ENCODE data around the gene SERPINB13. TPM values are rescaled to one million over a fixed set of nuclear protein-coding genes. Genes with fewer than 3 reads are reported as not detected.

The SERPINB13 gene
- total RNA-seq = not detected in 2 replicates

DNA sequence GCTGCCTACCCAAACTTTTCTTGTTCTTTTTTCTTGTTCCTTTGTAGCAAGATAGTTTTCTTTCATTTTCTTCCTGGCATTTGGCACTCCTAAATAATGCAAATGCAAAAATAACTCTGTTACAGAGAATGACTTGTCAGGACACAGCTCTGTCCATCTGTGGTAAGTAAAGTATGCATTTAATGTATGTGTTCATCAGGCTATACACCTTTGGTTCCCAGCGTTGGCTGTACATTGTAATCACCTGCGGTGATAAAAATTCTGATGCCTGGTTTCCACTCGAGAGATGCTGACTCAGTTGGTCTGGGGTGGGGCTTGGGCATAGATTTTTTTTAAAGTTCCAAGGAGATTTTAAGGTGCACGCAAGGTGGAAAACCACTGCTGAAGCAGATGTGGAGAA is at the start of gene SERPINB13:
TSS of gene SERPINB13 (plus strand) at position 378 of the 400 bp plus-strand sequence. CDS start 1,325 bp downstream, outside the sequence.
- DNase-seq (ENCODE audit: low read depth, low spot score) = no peak

DNA sequence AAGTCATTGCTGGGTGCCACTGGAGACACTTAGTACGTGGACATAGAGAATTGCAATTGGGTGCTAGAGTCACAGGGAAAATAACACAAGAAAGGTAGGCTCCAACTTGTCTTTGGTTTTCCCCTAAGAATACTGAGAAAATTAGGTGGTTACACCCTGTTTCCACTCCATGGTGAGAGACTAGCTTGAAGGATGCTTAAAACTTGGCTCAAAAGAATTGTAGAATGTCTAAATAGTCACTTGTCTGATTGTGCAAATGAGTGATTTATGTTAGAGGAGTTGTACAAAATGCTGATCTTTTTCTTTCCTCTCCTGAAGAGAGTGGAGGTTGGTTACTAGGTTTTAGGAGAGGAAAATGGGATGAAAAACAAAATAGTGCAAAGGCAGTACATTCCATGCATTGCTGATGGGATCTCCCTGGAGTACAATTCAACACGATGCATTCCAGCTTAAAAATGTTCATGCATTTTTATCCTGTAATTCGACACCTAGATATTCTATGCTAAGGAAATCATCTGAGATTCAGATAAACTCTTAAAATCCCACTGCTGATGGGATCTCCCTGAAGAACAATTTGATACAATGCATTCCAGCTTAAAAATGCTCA is 47.1 kb upstream of the SERPINB13 start:
- no peak for DNase-seq (ENCODE audit: low read depth, low spot score)

DNA sequence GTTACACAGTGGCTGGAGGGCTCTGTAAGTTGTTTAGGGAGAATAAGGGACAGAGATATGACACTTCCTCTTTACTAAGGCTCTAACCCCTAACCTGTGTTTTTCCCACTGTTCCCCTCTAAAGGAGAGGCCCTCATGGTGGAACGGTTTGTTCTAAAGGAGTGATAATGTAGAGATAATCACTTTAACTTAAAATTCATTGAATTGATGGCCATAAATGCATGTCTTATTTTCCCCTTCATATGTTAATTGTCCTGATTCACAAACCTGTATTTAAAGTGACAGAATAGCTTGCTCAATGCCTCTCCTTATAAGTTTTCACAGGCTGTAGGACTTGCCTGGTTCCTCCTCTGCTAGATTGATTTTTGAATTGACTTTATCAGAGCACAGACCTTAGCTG is 45.1 kb upstream of the SERPINB13 start, which contains the start of gene SERPINB12:
TSS of gene SERPINB12 (plus strand) at position 301 of the 400 bp plus-strand sequence. CDS start 13,791 bp downstream, outside the sequence.
- no peak for DNase-seq (ENCODE audit: low read depth, low spot score)

DNA sequence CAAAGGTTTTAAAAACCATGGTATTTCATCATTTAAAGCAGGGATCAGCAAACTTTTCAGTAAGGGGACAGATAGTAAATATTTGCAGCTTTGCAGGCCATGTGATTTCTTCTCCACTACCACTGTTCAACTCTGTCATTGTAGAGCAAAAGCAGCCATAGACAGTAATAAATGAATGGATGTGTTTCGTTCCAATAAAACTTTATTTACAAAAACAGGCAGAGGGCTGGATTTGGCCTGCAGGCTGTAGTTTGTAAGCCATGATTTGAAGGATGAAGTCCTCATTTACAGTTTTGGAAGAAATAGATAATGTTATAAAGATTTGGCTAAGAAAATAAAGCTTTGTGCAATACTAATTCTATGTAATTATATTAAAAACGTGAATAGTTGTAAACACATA is 43.1 kb upstream of the SERPINB13 start:
- no peak for DNase-seq (ENCODE audit: low read depth, low spot score)

DNA sequence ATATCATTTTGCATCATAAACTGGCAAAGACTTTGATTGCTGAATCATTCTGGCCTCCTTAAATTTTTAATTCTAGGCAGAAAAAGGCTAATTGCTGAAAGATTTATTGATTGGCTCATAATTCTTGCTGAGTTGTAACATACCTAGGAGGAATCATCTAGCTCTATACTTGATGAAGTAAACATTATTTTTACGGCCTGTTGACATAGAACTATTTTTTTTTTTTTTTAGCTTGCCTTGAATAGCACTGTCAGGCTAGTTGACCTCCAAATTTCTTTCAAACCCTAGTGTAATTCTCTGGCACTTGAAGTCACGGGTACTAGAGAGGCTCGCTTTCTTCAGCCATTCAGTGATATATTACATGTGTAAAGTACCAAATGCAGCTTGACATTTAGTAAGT is 42.1 kb upstream of the SERPINB13 start:
- DNase-seq (ENCODE audit: low read depth, low spot score) = no peak

GRCh38 chr18:63550068-63550467 is 37.1 kb upstream of the SERPINB13 start:
- no peak for DNase-seq (ENCODE audit: low read depth, low spot score)

DNA sequence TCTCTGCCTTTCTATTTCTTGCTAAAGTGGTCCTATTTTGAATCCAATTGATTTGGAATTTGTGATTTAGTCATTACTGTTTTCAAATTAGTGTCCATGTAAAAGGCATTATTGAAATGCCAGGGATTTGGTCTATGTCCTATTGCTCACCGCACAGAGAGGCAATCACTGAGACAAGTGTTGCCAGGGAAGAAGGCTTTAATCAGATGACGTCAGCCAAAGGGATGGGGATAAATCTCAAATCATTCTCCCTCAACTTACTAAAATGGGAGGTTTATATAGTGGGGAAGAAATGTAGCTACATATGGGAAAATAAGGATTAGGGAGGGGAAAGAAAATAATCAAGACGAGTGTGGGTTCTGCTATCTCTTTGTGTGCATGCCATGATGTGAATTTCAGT is 35.4 kb upstream of the SERPINB13 start:
- DNase-seq (ENCODE audit: low read depth, low spot score) = no peak

DNA sequence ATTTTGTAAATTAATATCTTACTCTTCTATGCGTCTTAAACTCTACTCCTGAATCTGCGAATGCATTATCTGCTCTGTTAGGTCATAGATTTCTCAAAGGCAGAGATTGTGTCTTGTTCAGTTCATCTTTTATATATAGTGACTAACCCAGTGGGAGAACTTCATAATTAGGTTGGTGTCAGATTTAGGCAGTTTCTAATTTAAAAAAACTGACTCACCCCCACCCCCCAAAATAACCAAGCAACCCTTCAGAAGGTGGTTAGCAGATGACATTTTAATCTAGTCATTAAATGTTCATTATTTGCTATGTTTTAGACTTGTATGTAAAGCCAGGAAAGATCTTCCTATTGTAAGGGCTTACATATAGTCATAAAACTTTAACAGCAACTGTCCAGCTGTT is 34.6 kb upstream of the SERPINB13 start:
- no peak for DNase-seq (ENCODE audit: low read depth, low spot score)

GRCh38 chr18:63553081-63553480 is 34.1 kb upstream of the SERPINB13 start:
- no peak for DNase-seq (ENCODE audit: low read depth, low spot score)

DNA sequence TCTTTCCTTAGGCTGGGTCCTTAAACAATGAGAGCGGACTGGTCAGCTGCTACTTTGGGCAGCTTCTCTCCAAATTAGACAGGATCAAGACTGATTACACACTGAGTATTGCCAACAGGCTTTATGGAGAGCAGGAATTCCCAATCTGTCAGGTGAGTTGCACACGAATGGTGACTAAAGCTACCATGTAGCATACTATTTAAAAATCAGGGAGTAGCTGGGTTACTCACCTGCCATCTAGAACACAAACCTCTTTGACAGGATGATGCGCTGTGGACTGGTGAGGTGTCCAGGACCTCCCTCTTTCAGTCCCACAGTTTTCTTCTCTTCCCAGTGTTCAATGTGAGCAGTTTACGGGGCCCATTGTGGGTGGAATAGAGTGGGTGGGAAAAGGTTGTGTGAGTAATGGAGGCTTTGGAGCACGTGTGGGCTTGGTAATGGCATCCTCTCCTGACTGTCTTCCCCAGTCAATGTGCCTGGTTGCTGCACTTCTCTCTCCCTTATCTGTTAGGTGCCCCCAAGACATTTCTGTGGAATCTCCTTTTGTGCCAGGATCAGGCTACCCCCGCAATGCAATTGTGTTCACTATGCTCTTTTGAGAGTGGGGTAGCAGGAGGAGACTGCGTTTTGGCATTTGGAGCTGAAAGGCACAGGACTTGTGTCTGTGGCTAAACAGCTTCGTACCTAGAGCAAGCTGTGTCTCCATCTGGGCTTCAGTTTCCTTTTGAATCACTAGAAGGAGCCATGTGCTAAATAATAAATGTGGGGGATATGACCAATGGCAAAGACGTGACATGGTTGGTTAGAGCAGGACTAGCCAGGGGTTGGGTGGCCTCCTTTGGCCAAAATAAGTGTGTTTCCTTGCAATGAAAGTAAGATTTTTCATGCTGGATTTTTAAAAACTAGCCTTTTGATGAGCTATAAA is 27.3 kb upstream of the SERPINB13 start:
- no peak for DNase-seq (ENCODE audit: low read depth, low spot score)

DNA sequence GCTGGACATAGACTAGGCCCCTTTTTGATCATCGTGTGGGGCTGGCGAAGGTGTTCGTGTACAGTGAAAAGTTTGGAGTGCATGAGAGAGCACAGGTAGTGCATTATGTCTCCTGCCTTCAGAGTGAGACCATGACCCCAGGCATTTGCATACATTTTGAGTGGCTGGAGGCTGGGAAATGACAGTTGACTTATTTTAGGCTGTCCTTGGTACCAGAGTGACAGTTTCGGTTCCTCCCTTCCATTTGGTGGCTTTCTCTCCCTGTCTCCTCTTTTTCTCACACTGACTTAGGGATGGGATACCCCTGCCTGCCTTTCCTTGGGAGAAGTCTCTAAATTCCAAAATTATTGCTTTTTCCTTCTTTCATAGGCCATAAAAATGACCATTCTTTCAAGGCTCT is 24.9 kb upstream of the SERPINB13 start:
- no peak for DNase-seq (ENCODE audit: low read depth, low spot score)

DNA sequence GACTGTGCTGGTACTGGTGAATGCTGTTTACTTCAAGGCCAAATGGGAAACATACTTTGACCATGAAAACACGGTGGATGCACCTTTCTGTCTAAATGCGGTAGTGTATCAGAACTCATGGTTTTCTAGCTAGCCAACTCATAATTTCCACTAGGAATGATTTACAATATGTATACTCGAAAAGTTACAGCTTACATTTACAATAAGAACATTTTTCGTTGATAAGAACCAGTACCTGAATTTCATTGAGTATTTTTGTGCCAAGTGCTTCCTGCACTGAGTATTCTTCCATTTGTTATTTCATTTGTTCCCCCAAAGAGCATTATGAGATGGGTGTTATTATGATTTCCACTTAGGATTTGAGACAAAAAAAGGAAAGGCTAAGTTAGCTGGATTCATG is 23.1 kb upstream of the SERPINB13 start:
- DNase-seq (ENCODE audit: low read depth, low spot score) = no peak

GRCh38 chr18:63564561-63564960 is 22.6 kb upstream of the SERPINB13 start:
- no peak for DNase-seq (ENCODE audit: low read depth, low spot score)

DNA sequence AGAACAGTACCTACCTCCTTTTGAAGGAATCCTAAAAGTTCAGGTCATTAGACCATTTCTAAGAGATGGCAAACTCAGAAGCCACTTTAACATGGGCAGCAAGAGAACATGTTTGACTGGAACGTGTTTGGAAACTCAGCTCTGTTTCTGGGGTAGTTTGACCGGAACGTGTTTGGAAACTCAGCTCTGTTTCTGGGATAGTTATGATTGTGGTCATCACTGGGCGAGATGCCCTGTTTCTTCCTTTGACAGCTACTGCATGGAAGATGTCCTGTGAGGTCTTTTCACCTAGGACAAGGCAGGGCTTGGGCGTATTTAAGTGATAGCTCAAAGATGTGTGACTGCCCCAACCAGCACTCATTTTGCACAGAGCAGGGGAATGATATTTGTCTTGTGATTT is 19.9 kb upstream of the SERPINB13 start:
- no peak for DNase-seq (ENCODE audit: low read depth, low spot score)

DNA sequence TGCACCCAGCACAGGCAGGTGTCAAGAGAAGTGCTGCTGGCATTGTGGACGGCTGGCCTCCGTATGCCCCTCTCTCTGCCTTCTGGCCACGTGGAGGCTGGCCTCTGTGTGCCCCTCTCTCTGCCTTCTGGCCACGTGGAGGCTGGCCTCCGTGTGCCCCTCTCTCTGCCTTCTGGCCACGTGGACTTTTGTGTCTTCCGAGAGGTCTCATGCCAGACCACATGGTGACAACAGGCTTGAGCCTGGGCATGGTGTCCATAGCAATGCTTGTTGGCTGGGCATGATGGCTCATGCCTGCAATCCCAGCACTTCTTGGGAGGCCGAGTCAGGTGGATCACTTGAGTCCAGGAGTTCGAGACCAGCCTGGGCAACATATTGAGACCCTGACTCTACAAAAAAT is 19.3 kb upstream of the SERPINB13 start:
- DNase-seq (ENCODE audit: low read depth, low spot score) = no peak

DNA sequence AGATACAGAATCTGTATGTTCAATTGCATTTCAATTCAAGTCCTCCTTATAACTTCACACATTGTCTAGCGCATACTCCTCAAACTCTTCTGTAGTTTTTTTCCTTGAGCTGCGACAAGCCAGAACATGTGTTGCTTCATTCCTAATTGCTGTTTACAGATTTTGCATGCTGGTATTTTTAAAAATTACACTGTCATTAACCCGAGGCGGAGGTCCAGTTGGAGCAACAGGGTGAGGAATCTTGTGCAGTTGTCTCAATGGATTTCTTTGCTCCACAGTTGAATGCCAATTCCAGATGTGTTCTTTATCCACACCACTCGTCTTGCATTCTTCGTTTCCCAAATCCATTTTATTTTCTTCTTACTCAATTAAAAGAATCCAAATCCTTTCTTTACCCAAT is 16.4 kb upstream of the SERPINB13 start:
- DNase-seq (ENCODE audit: low read depth, low spot score) = no peak

DNA sequence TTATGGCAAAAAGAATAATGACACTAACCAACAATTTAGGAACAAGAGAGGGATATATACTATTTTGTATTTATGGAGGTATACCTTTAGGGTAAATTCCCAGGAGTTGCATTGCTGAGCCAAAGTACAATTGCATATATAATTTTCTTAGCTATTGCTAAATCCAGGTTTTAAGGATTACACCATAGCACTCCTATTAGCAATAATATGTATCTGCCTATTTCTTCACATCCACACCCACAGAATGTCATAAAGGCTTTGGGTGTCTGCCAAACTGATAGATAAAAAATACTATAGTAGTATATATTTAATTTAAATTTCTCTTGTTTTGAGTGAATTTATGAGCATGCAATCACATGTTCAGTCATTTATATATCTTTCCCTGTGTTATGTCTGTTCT is 11.5 kb upstream of the SERPINB13 start:
- DNase-seq (ENCODE audit: low read depth, low spot score) = no peak

GRCh38 chr18:63578357-63578958 is 8.7 kb upstream of the SERPINB13 start:
- no peak for DNase-seq (ENCODE audit: low read depth, low spot score)

DNA sequence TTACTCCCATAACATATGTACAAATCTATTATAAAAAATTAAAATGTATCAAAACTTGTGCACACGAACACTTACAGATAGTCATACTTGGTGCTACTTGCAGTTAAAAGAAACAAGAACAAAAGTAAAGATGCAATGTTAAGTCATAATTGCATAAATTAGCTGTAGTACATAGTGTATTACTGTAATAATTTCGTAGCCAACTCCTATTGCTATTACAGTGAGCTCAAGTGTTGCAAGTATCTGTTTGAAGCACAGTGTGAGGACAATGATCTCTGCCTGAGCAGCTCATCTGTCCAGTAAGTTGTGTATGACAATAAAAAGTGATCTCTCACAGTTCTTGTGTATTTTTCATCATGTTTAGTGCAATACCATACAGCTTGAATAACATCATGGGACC is 7.5 kb upstream of the SERPINB13 start:
- DNase-seq (ENCODE audit: low read depth, low spot score) = no peak

DNA sequence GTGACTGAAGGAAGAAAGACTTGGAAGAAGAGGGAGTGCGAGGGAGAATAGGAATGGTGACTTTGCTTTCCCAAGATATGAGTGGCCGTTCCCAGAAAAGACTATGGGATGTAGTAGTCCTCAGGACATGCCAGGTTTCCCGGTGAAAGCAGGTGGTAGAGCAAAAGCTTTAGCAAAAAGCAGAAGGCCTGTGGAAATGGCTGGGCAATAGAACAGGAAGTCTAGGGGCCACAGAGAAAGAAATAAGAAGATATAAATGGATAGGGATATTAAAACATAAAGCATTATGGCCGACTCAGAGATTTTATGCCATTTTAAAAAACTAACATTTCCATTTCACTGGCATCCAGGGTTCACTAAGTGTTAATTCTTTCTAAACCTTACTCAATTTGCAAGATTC is 1.2 kb upstream of the SERPINB13 start:
- DNase-seq (ENCODE audit: low read depth, low spot score) = no peak

- DNase-seq (ENCODE audit: low read depth, low spot score) = no peak
Measured at GRCh38 chr18:63586431-63586830, 712 bp upstream of the SERPINB13 start.

DNA sequence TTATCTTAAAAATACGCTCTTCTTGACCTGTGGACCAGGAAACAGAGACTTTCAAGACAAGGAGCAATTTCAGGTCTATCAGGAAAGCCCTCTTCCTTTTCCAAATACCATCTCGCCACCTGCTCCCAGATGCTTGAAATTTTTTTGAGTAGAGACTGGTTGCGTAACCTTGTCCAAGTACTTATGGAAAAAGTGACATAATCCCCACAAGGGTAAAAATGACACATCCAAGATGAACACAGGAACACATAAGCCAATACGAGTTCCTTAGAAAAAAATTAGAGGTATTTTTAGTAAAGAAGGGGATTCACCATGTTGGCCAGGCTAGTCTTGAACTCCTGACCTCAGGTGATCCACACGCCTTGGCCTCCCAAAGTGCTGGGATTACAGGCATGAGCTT is 1.8 kb downstream of the SERPINB13 start:
- DNase-seq (ENCODE audit: low read depth, low spot score) = no peak

Measured in pulmonary artery endothelial cell (primary cell).